H1 (cell line): ENCODE measurements around the gene NALF2. TPM values are rescaled to one million over a fixed set of nuclear protein-coding genes. Genes with fewer than 3 reads are reported as not detected.

Source experiments
- CTCF ChIA-PET: fragments of 300-600 bp; sonication (Branson Sonifier 250); formaldehyde crosslinking; loops from one replicate; lab custom pipeline; 2021; ENCODE audit not compliant: partially characterized antibody; lab: Charles Lee
- POLR2A ChIA-PET: fragments of 300-600 bp; sonication (Branson Sonifier 250); formaldehyde crosslinking; loops from one replicate; lab custom pipeline; 2021; ENCODE audit warnings: inconsistent platforms; ENCODE audit not compliant: partially characterized antibody; lab: Charles Lee
- DNase-seq, 2 experiments: peaks; one replicate each; pipeline versions ENCODE4 v3.0.0 to v3.0.0-alpha.2; 2010 to 2022; ENCODE audit warnings: low spot score in 2 of 2, low read depth in 1 of 2, mixed read lengths in 1 of 2
- FAIRE-seq: peaks from 2 replicates; lab custom pipeline; 2011; peaks lifted over from hg19 to GRCh38; lab: Jason Lieb, UNC
- H2AFZ ChIP-seq: 2 replicates; pipeline ENCODE4 v1.8.1; 2012; ENCODE audit warnings: low read length, inconsistent platforms
- H2AK5ac ChIP-seq: 2 replicates; pipeline ENCODE4 v1.6.1; 2013; ENCODE audit warnings: low read depth, low read length
- H2BK120ac ChIP-seq: replicated peaks from 2 replicates; pipeline ENCODE3; 2013; ENCODE audit warnings: low read depth, low read length, inconsistent platforms
- H2BK12ac ChIP-seq: 2 replicates; pipeline ENCODE4 v1.6.1; 2013; ENCODE audit warnings: low read depth, low read length
- H2BK15ac ChIP-seq: 2 replicates; pipeline ENCODE4 v1.6.1; 2013; ENCODE audit warnings: low read length
- H2BK20ac ChIP-seq: 2 replicates; pipeline ENCODE4 v1.6.1; 2013; ENCODE audit warnings: low read length
- H2BK5ac ChIP-seq: 2 replicates; pipeline ENCODE4 v1.6.1; 2013; ENCODE audit warnings: low read depth, low read length
- H3K14ac ChIP-seq: 2 replicates; pipeline ENCODE4 v1.6.1; 2013; ENCODE audit warnings: inconsistent platforms; ENCODE audit not compliant: insufficient read length
- H3K18ac ChIP-seq: 2 replicates; pipeline ENCODE4 v1.6.1; 2013; ENCODE audit warnings: low read length; ENCODE audit errors: extremely low read depth
- H3K23ac ChIP-seq: 2 replicates; pipeline ENCODE4 v1.6.1; 2013; ENCODE audit warnings: inconsistent platforms; ENCODE audit not compliant: insufficient read length
- H3K23me2 ChIP-seq: 2 replicates; pipeline ENCODE4 v1.6.1; 2013; ENCODE audit warnings: low read depth, low read length
- H3K27ac ChIP-seq: 2 replicates; pipeline ENCODE4 v1.6.1; 2011; ENCODE audit warnings: low read depth, low read length, inconsistent platforms
- H3K27me3 ChIP-seq, 4 experiments: replicated peaks in 1 of 4; 1 replicate in 1 of 4; 2 replicates in 3 of 4; pipeline versions ENCODE4 v1.6.1 to v1.8.1; 2011 to 2013; ENCODE audit warnings: low read length in 3 of 4, mild to moderate bottlenecking in 3 of 4, inconsistent platforms in 2 of 4, mixed read lengths in 2 of 4, moderate library complexity in 1 of 4; ENCODE audit not compliant: control insufficient read depth in 3 of 4, insufficient read depth in 3 of 4; ENCODE audit errors: extremely low read depth in 1 of 4
- H3K36me3 ChIP-seq, 4 experiments: 2 replicates each; pipeline versions ENCODE4 v1.6.1 to v1.8.1; 2011 to 2013; ENCODE audit warnings: mild to moderate bottlenecking in 4 of 4, low read length in 3 of 4, moderate library complexity in 2 of 4, control low read depth in 1 of 4, inconsistent platforms in 1 of 4; ENCODE audit not compliant: insufficient read depth in 4 of 4, control insufficient read depth in 2 of 4
- H3K4ac ChIP-seq: replicated peaks from 2 replicates; pipeline ENCODE3; 2013; ENCODE audit warnings: low read length, low read depth, mixed read lengths, inconsistent platforms; ENCODE audit not compliant: insufficient read length
- H3K4me1 ChIP-seq, 4 experiments: replicated peaks in 1 of 4; 1 replicate in 1 of 4; 2 replicates in 3 of 4; pipeline versions ENCODE4 v1.6.1 to v1.8.1; 2011 to 2013; ENCODE audit warnings: low read length in 3 of 4, inconsistent platforms in 2 of 4, mixed read lengths in 1 of 4; ENCODE audit not compliant: insufficient read depth in 4 of 4, control insufficient read depth in 3 of 4
- H3K4me2 ChIP-seq, 2 experiments: 2 replicates each; pipeline versions ENCODE4 v1.6.1 to v1.8.1; 2011 to 2013; ENCODE audit warnings: low read depth in 2 of 2, low read length in 2 of 2, control low read depth in 1 of 2, inconsistent platforms in 1 of 2, mild to moderate bottlenecking in 1 of 2; ENCODE audit not compliant: insufficient read depth in 1 of 2
- H3K4me3 ChIP-seq, 4 experiments: fragments of 200-600, 300-600 bp in 1 of 4; sonication (generic), shearing (Covaris generic), sonication (Bioruptor Twin) in 1 of 4; 2 replicates each; pipeline versions ENCODE4 v1.5.1 to v1.8.1; 2011 to 2016; ENCODE audit warnings: low read length in 4 of 4, low read depth in 3 of 4, control low read depth in 2 of 4, inconsistent platforms in 2 of 4, mild to moderate bottlenecking in 2 of 4, mixed read lengths in 1 of 4, moderate library complexity in 1 of 4; ENCODE audit not compliant: insufficient read depth in 2 of 4; ENCODE audit errors: extremely low read depth in 1 of 4
- H3K56ac ChIP-seq: replicated peaks from 2 replicates; pipeline ENCODE3; 2013; ENCODE audit warnings: low read depth, mild to moderate bottlenecking, mixed read lengths, low read length, inconsistent platforms; ENCODE audit not compliant: insufficient read length
- H3K79me1 ChIP-seq: 2 replicates; pipeline ENCODE4 v1.6.1; 2013; ENCODE audit warnings: low read depth, low read length, control low read depth
- H3K79me2 ChIP-seq, 2 experiments: 2 replicates each; pipeline versions ENCODE4 v1.6.1 to v1.8.1; 2012 to 2013; ENCODE audit warnings: low read length in 2 of 2, mild to moderate bottlenecking in 2 of 2, inconsistent platforms in 1 of 2; ENCODE audit not compliant: insufficient read depth in 2 of 2, control insufficient read depth in 1 of 2
- H3K9ac ChIP-seq, 4 experiments: replicated peaks in 1 of 4; 1 replicate in 1 of 4; 2 replicates in 3 of 4; pipeline versions ENCODE4 v1.6.1 to v1.8.1; 2011 to 2013; ENCODE audit warnings: low read depth in 3 of 4, low read length in 3 of 4, control low read depth in 2 of 4, mild to moderate bottlenecking in 2 of 4, moderate library complexity in 2 of 4, inconsistent platforms in 1 of 4; ENCODE audit errors: extremely low read depth in 1 of 4
- H3K9me3 ChIP-seq, 2 experiments: 2 replicates each; pipeline versions ENCODE4 v1.6.1 to v1.8.1; 2012 to 2013; ENCODE audit warnings: mild to moderate bottlenecking in 2 of 2, moderate library complexity in 2 of 2, control low read depth in 1 of 2, inconsistent platforms in 1 of 2, low read depth in 1 of 2, low read length in 1 of 2, mixed read lengths in 1 of 2; ENCODE audit not compliant: insufficient read depth in 2 of 2
- H4K20me1 ChIP-seq, 2 experiments: replicated peaks in 1 of 2; 2 replicates each; pipeline versions ENCODE3 to v1.8.1; 2011 to 2013; ENCODE audit warnings: inconsistent platforms in 2 of 2, low read length in 2 of 2, mild to moderate bottlenecking in 1 of 2; ENCODE audit not compliant: insufficient read depth in 2 of 2, control insufficient read depth in 1 of 2
- H4K5ac ChIP-seq: 2 replicates; pipeline ENCODE4 v1.6.1; 2013; ENCODE audit warnings: low read length, low read depth, mixed read lengths, inconsistent platforms; ENCODE audit not compliant: insufficient read length
- H4K8ac ChIP-seq: 2 replicates; pipeline ENCODE4 v1.8.0; 2013; ENCODE audit warnings: mild to moderate bottlenecking, moderate library complexity, low read length, inconsistent platforms; ENCODE audit not compliant: insufficient read depth; ENCODE audit errors: extremely low read depth
- H4K91ac ChIP-seq: replicated peaks from 2 replicates; pipeline ENCODE3; 2013; ENCODE audit warnings: low read length, mixed read lengths, inconsistent platforms; ENCODE audit not compliant: insufficient read length
- ATF2 ChIP-seq: IDR thresholded peaks from 2 replicates; pipeline ENCODE4 v1.6.1; 2012; ENCODE audit warnings: low read length, inconsistent platforms
- BCL11A ChIP-seq, 2 experiments: IDR thresholded peaks; one replicate each; pipeline ENCODE4 v1.6.1; 2011; ENCODE audit warnings: low read depth in 2 of 2, low read length in 2 of 2, mild to moderate bottlenecking in 2 of 2
- EGR1 ChIP-seq: IDR thresholded peaks from 2 replicates; pipeline ENCODE4 v1.6.1; 2011; ENCODE audit warnings: low read depth, low read length, borderline replicate concordance
- GTF2F1 ChIP-seq: IDR thresholded peaks from 2 replicates; pipeline ENCODE4 v1.6.1; 2012; ENCODE audit warnings: low read depth, low read length, improper control_type of control experiment, borderline replicate concordance
- PHF8 ChIP-seq: fragments of 200-600 bp; sonication (generic); conservative IDR thresholded peaks from 2 replicates; pipeline ENCODE4 v1.7.1; 2012; ENCODE audit warnings: low read depth, mild to moderate bottlenecking, inconsistent platforms, low read length, moderate library complexity
- RBBP5 ChIP-seq: IDR thresholded peaks from 2 replicates; pipeline ENCODE4 v1.7.1; 2012; ENCODE audit warnings: low read depth, mild to moderate bottlenecking, inconsistent platforms, low read length, moderate library complexity, borderline replicate concordance
- RFX5 ChIP-seq: IDR thresholded peaks from 2 replicates; pipeline ENCODE4 v1.6.1; 2011; ENCODE audit warnings: low read depth, low read length, improper control_type of control experiment, borderline replicate concordance
- RNF2 ChIP-seq: fragments of 200-900, 300-1000 bp; sonication (generic); IDR thresholded peaks from 2 replicates; pipeline ENCODE4 v1.7.1; 2016; ENCODE audit warnings: borderline replicate concordance, low read depth, mild to moderate bottlenecking, antibody characterized with exemption, low read length; ENCODE audit not compliant: poor library complexity, severe bottlenecking; ENCODE audit errors: missing control alignments
- RXRA ChIP-seq: IDR thresholded peaks from 2 replicates; pipeline ENCODE4 v1.6.1; 2011; ENCODE audit warnings: low read depth, mild to moderate bottlenecking, low read length, moderate library complexity; ENCODE audit not compliant: insufficient read depth
- SIRT6 ChIP-seq: IDR thresholded peaks from one replicate; pipeline ENCODE4 v1.7.1; 2012; ENCODE audit warnings: low read length, inconsistent platforms
- WGBS, 2 experiments: shearing (Covaris generic) in 1 of 2; methylation state at CpG; one replicate each; pipeline versions ENCODE4 v1.1.6 to v1.1.7; 2013 to 2015; ENCODE audit warnings: low lambda C conversion rate in 2 of 2, mixed read lengths in 2 of 2, inconsistent platforms in 1 of 2, low coverage in 1 of 2, missing lambda C conversion rate in 1 of 2; ENCODE audit not compliant: insufficient replicate concordance in 2 of 2, insufficient coverage in 1 of 2, insufficient read length in 1 of 2; ENCODE audit errors: extremely low coverage in 1 of 2, missing lambda C conversion rate in 1 of 2; 5-methylcytosine and 5-hydroxymethylcytosine counted together
- polyA plus RNA-seq, 7 experiments: library from polyadenylated mRNA; depleted of rRNA in 3 of 7; stranded (reverse) in 5 of 7; unstranded in 2 of 7; fragments of >200 nt in 5 of 7; fragments of 200-250 nt in 2 of 7; gene quantifications; 1 replicate in 5 of 7; 2 replicates in 1 of 7; 4 replicates in 1 of 7; pipeline versions ENCODE4 v1.2.1 to v1.2.3, GENCODE V29; 2011 to 2013; ENCODE audit warnings: missing spikeins in 2 of 7, mixed read lengths in 2 of 7
- total RNA-seq: library from RNA; stranded (reverse); fragmentation: NEBNext Ultra II Directional; extraction: Animal tissue kit (Norgen Biotek cat#: 25700); gene quantifications from 2 replicates; pipeline ENCODE4 v1.2.1, GENCODE V29; 2021
- TF ChIP-seq, protein P1 (sequence below): IDR thresholded peaks from 2 replicates; pipeline ENCODE4 v1.6.1; 2011; ENCODE audit warnings: low read depth, mild to moderate bottlenecking, low read length; ENCODE audit not compliant: insufficient read depth

NALF2 gene
- total and polyA plus RNA-seq, 2 of the 8 experiments (the other 6 are each of a cell fraction or from before 2014, with no cell fraction given) = 7.5 to 15.6 TPM

DNA sequence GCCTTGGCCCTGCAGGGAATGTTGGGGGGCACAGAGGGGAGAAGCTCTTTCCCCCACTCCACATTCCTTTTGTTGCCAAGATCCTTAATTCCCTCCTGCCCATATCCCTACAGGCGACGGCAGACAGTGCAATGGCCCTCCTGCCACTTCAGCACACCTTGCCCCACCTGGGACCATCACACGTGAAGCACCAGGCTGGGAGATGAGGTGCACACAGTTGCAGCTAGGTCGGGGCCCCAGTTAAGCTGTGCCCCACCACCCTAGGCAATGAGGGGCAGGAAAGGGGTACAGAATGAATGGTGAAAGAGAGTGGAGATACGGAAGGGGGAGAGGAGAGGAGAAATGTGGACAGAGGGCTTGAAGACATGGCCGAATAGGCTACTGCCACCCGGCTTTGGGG is 26.2 kb downstream of the NALF2 start:
- no peak overlapping the region for H2BK120ac ChIP-seq
- H3K79me2 ChIP-seq = no peaks in the 10 kb centered on the region
- no peak overlapping the region for H3K18ac ChIP-seq
- no peak overlapping the region for H3K56ac ChIP-seq
- no peak overlapping the region for H2BK5ac ChIP-seq
- H3K4me1 ChIP-seq = no peaks in the 10 kb centered on the region
- DNase-seq (no peak), FAIRE-seq (no peak)
- no peak overlapping the region for H3K4me2 ChIP-seq
- no peak for TF ChIP-seq RBBP5
- TF ChIP-seq, protein P1, sequence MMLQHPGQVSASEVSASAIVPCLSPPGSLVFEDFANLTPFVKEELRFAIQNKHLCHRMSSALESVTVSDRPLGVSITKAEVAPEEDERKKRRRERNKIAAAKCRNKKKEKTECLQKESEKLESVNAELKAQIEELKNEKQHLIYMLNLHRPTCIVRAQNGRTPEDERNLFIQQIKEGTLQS = no peak
- no peak for TF ChIP-seq BCL11A (IDR thresholded peaks at IDR 0.05; ENCODE audit: low read depth in 2 of 2, low read length in 2 of 2)
- no peak for TF ChIP-seq GTF2F1
- TF ChIP-seq SIRT6 = no peak
- TF ChIP-seq RNF2 = no peak
- no peak for TF ChIP-seq ATF2
- no peak for TF ChIP-seq EGR1
- TF ChIP-seq RXRA = no peak
- no peak for TF ChIP-seq RFX5
- TF ChIP-seq PHF8 = no peak
- H3K23me2 ChIP-seq = no peaks in the 10 kb centered on the region; the same call in 1 of the 2 replicates
- H2AFZ ChIP-seq = no peak overlapping the region
- H2BK20ac ChIP-seq = no peak overlapping the region
- H3K4ac ChIP-seq = no peak overlapping the region
- no peak overlapping the region for H2BK15ac ChIP-seq
- no peak overlapping the region for H2AK5ac ChIP-seq
- H4K91ac ChIP-seq = no peak overlapping the region
- H3K9ac ChIP-seq = no peak overlapping the region
- H4K8ac ChIP-seq = no peak overlapping the region
- no peak overlapping the region for H3K23ac ChIP-seq
- H3K9me3 ChIP-seq = peaks cover 4 to 7% of the 10 kb centered on the region in 2 experiments; a peak in 1 of 4 replicates
- H3K27ac ChIP-seq = no peak overlapping the region
- H4K5ac ChIP-seq = no peak overlapping the region
- no peak overlapping the region for H3K4me3 ChIP-seq
- H2BK12ac ChIP-seq = no peak overlapping the region
- H3K36me3 ChIP-seq = no peaks in the 10 kb centered on the region
- ChIA-PET POLR2A (no interaction called here), CTCF (no interaction called here)
- WGBS, 2 experiments = 89% methylated on average over 4 of the region's 7 CpGs; no CpG with 5 or more reads in 1 of the 2 experiments
- H3K14ac ChIP-seq = no peak overlapping the region
- H4K20me1 ChIP-seq = no peaks in the 10 kb centered on the region
- no peaks in the 10 kb centered on the region for H3K27me3 ChIP-seq
- no peaks in the 10 kb centered on the region for H3K79me1 ChIP-seq
